ENCODE measurements around the gene RNF207. TPM values are rescaled to one million over a fixed set of nuclear protein-coding genes. Genes with fewer than 3 reads are reported as not detected.

Gene RNF207
- total RNA-seq, 4 donors from 2014 or later, result 2.1 to 41.1 (median 20.5) TPM

DNA sequence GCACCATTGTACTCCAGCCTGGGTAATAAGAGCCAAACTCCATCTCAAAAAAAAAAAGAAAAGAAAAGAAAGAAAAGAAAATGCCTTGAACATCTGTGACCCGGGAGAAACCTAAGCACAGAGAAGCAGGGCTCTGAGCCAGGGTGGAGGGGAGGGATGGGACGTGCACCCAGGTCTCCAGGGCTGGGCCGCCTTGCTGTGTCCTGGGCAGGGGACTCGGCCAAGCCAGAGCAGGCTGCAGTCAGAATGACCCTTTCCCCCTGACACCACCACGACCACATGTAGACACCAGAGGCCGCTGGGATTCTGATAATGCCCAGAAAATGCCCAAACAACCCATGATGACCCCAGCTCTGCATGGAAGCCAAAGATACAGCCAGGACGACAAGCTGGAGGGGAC, 43.6 kb upstream of the RNF207 start:
- intact Hi-C loops (cut with DNase I; ENCODE audit: low total_unique reads), result no loop called here
- DNase-seq, result no peak

DNA sequence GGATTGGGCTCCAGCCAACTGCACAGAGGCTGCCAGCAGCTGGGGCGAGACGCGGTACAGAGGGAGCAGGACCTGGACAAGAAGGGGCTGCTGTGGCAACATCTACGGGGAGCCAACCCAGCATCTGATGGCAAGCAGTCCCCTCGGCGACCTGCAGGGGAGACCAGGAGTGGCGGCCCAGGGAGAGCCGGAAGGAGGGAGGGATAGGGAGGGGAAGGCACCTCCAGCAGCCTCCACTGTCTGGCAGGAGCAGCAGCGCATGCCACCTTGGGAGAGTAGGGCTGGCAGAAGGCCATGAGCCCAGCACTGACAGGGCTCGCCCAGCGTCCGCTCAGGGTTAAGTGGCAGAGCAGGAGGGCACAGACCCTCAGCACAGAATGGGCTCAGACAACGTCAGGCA, 43.1 kb upstream of the RNF207 start:
- no peaks in the 10 kb centered on the region for H3K27me3 ChIP-seq
- H3K36me3 ChIP-seq, result no peaks in the 10 kb centered on the region
- H3K4me1 ChIP-seq, result no peaks in the 10 kb centered on the region
- intact Hi-C loops (cut with DNase I; ENCODE audit: low total_unique reads), result no loop called here
- no peak for TF ChIP-seq POLR2A (IDR thresholded peaks at IDR 0.05)
- TF ChIP-seq, protein P1, sequence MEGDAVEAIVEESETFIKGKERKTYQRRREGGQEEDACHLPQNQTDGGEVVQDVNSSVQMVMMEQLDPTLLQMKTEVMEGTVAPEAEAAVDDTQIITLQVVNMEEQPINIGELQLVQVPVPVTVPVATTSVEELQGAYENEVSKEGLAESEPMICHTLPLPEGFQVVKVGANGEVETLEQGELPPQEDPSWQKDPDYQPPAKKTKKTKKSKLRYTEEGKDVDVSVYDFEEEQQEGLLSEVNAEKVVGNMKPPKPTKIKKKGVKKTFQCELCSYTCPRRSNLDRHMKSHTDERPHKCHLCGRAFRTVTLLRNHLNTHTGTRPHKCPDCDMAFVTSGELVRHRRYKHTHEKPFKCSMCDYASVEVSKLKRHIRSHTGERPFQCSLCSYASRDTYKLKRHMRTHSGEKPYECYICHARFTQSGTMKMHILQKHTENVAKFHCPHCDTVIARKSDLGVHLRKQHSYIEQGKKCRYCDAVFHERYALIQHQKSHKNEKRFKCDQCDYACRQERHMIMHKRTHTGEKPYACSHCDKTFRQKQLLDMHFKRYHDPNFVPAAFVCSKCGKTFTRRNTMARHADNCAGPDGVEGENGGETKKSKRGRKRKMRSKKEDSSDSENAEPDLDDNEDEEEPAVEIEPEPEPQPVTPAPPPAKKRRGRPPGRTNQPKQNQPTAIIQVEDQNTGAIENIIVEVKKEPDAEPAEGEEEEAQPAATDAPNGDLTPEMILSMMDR (IDR thresholded peaks at IDR 0.05), result no peak
- H3K27ac ChIP-seq, result no peak overlapping the region
- H3K4me3 ChIP-seq, result no peak overlapping the region
- no peak for DNase-seq
- no peaks in the 10 kb centered on the region for H3K9me3 ChIP-seq

More for the DNA sequence above, 43.6 kb upstream of the RNF207 start:
- H3K4me3 ChIP-seq, result no peak overlapping the region
- H3K27ac ChIP-seq, result no peak overlapping the region
- no peaks in the 10 kb centered on the region for H3K4me1 ChIP-seq
- H3K27me3 ChIP-seq, result no peaks in the 10 kb centered on the region
- TF ChIP-seq, protein P1 (IDR thresholded peaks at IDR 0.05), result no peak
- TF ChIP-seq POLR2A (IDR thresholded peaks at IDR 0.05), result no peak
- H3K9me3 ChIP-seq, result no peaks in the 10 kb centered on the region
- H3K36me3 ChIP-seq, result no peaks in the 10 kb centered on the region

DNA sequence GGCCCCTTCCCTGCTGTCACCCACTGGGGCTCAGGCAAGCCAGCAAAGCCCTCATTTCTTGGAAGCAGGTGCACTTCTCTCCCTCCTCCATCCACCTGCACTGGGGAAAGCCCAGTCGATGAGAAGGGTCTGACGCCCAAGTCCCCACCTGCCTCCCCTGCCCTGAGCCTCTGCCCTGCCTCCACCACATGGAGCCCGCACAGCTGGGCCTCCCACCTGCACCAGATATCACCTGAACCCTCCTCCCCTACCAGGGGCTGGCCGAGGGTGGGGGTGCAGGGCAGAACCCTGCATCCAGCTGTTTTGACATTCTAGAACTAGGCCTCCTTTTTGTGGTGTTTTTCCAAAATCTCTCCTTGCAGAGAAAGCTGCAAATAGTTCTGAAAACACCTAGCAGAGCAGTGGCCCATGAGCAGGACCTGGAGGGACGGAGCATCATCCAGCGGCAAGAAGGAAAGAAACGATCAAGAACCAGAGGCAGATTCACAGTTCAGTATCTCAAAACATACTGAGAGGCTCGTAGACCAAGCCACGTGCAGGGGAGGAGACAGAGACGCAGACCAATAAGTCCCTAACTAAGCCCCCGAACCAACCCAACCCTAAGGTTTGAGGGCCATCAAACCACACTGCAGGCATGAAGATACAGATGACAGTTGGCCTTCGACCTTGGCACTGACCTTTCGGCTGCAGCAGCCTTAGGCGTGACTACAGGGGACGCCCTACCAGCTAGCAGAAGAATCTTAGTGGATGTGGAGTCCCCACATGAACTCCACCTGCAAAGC, 42.5 kb upstream of the RNF207 start:
- no peak for DNase-seq
- no peaks in the 10 kb centered on the region for H3K27me3 ChIP-seq

DNA sequence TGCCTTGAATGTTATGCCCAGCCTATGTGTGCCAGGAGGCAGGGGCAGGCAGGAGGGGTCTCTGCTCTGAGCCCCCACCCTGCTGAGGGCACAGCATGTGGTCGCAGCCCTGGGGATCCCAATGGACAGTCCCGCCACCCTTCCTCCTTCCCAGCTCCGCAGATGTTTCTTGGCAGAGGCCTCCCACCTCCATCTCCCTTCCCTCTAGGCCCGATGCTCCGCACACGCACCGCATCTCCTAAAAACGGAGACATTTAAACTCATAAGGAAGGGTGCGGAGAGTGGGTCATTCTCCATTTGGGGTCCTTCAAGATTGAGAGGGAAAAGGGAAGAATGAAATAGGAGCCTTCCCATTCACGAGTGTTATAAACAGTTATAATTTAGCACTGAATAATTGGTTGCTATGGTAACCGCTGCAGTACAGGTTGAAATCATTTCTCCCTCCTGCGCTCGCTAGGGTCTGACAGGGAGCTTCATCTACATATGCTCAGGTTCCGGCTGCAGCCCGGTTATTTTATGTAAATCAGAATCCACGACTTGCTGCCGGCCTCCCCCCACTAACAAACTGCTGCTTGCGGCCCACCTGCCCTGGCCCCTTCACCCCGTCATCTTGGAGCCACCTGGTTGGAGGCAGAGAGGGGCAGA, 41.8 kb upstream of the RNF207 start:
- no peak for TF ChIP-seq POLR2A (IDR thresholded peaks at IDR 0.05)
- TF ChIP-seq, protein P1 (IDR thresholded peaks at IDR 0.05), result no peak
- Histone ChIP-seq H3K27me3 (no peaks in the 10 kb centered on the region), H3K4me3 (no peak overlapping the region), H3K27ac (no peak overlapping the region), H3K4me1 (no peaks in the 10 kb centered on the region), H3K9me3 (no peaks in the 10 kb centered on the region), H3K36me3 (no peaks in the 10 kb centered on the region)
- no peak for DNase-seq
- intact Hi-C loops (cut with DNase I; ENCODE audit: low total_unique reads), result no loop called here

More for the DNA sequence above, 42.5 kb upstream of the RNF207 start:
- no peaks in the 10 kb centered on the region for H3K4me1 ChIP-seq
- intact Hi-C loops (cut with DNase I; ENCODE audit: low total_unique reads), result no loop called here
- H3K36me3 ChIP-seq, result no peaks in the 10 kb centered on the region
- TF ChIP-seq POLR2A (IDR thresholded peaks at IDR 0.05), result no peak
- TF ChIP-seq, protein P1 (IDR thresholded peaks at IDR 0.05), result no peak
- no peaks in the 10 kb centered on the region for H3K9me3 ChIP-seq
- no peak overlapping the region for H3K4me3 ChIP-seq
- H3K27ac ChIP-seq, result no peak overlapping the region

DNA sequence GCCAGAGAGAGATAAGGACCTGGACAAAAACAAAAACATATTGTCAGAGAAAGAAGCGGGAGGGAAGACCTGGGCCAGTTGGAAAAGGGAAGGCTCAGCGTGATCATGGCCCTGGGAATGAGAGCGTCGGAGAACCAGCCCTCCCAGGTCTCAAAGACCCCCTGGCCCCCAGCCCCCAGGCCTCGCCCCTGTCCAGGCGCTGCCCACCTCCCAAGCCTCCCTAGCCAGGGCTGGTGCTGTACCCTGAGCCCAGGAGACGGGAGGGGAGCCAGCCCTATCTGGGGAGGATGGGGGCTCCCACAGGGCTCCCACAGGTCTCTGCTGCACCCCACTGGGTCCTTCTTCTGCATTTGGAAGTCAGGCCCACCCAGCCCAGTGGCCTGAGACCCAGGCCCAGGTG, 40.9 kb upstream of the RNF207 start:
- H3K27me3 ChIP-seq, result no peaks in the 10 kb centered on the region
- H3K27ac ChIP-seq, result no peak overlapping the region
- no peak for DNase-seq
- TF ChIP-seq, protein P1 (IDR thresholded peaks at IDR 0.05), result no peak
- no peak for TF ChIP-seq POLR2A (IDR thresholded peaks at IDR 0.05)
- H3K36me3 ChIP-seq, result no peaks in the 10 kb centered on the region
- H3K4me3 ChIP-seq, result no peak overlapping the region
- no peaks in the 10 kb centered on the region for H3K9me3 ChIP-seq
- H3K4me1 ChIP-seq, result no peaks in the 10 kb centered on the region
- intact Hi-C loops (cut with DNase I; ENCODE audit: low total_unique reads), result no loop called here
